ENCODE data around the gene C3.
"Not testable (repeated sequence)": the region's sequence is repeated elsewhere in the genome, so short reads cannot be mapped to it uniquely, and the experiment has no call there.

- not testable (repeated sequence) for TF ChIP-seq POLR2A, CTCF (IDR thresholded peaks at IDR 0.05)
These were observed 28.1 kb upstream of the C3 start for GRCh38 chr19:6748543-6748942.
